ENCODE measurements around the gene POM121. TPM values are rescaled to one million over a fixed set of nuclear protein-coding genes. Genes with fewer than 3 reads are reported as not detected.

POM121 gene
- total and polyA plus RNA-seq, 2 experiments from 2014 or later = 24.5 to 39.8 TPM

- no peak for TF ChIP-seq ZNF462 (CRISPR knock-in tag; IDR thresholded peaks at IDR 0.05)
These were observed 536 bp upstream of the POM121 start (continued) for GRCh38 chr7:72924386-72924732.

DNA sequence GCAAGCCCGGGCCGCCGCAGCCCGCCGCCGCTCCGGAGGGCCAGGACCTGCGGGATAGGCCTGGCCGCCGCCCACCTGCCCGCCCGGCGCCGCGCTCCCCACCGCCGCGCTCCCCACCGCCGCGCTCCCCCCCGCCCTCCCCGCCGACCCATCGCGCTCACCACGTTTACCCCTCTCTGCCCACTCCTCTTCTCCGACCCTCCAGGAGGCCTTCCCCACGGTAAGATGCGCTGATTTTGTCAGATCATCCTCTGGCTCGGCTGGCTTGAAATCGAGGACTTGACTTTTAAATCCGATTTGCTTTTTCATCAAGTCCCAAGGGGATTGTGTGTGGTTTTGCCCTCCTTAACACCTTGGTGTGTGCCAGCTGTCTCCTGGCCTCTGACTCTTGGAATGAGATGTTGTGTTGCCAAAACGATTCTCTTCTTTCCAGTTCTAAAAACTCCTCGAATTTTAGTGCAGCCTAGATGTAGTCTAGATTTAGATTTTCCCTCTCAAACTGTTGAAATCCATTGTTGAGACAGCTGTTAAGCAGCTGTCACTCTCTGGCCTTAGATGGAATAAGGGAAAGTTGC lies 738 bp downstream of the POM121 start:
- no peaks in the 10 kb centered on the region for H3K27me3 ChIP-seq (ENCODE audit: insufficient read depth)
- H3K4me1 ChIP-seq (ENCODE audit: insufficient read depth) = no peaks in the 10 kb centered on the region; the same call in none of the 2 replicates
- peak overlapping the region; percentile 88 for H3K27ac Mint-ChIP-seq
- H3K4me3 ChIP-seq = peak overlapping the region; percentile 92
- peaks cover 42% of the 10 kb centered on the region for H3K79me2 ChIP-seq (replicated peaks; ENCODE audit: insufficient read depth)
- H3K9me3 Mint-ChIP-seq = no peaks in the 10 kb centered on the region; the same call in 2 of the 3 replicates
- peak overlapping the region; percentile 99 for H3K4me3 Mint-ChIP-seq
- H2AFZ ChIP-seq = no peak overlapping the region
- DNase-seq (ENCODE audit: low spot score) (no peak), ATAC-seq (peak; percentile 53; the same call in 2 of the 3 replicates)
- peak overlapping the region; percentile 90 for H3K4me2 ChIP-seq
- H3K9me2 ChIP-seq (ENCODE audit: insufficient read depth) = no peaks in the 10 kb centered on the region
- H3F3A ChIP-seq (replicated peaks; ENCODE audit: low read depth) = peaks cover 16% of the 10 kb centered on the region; the same call in 1 of the 2 replicates
- peaks cover 9% of the 10 kb centered on the region; the same call in 1 of the 2 replicates for H4K20me1 ChIP-seq (replicated peaks; ENCODE audit: insufficient read depth)
- H3K4me1 Mint-ChIP-seq = peaks cover 6% of the 10 kb centered on the region
- peaks cover 8% of the 10 kb centered on the region for H3K27me3 Mint-ChIP-seq (ENCODE audit: insufficient read depth, low read depth, poor library complexity)
- H3K36me3 ChIP-seq (ENCODE audit: insufficient read depth) = peaks cover 36% of the 10 kb centered on the region
- H3K27ac ChIP-seq (ENCODE audit: low read depth) = 0 out of 2 replicates have a peak overlapping the region, but pooled peaks have one; percentile 39
- H3K36me3 Mint-ChIP-seq (ENCODE audit: low read depth) = peaks cover 51% of the 10 kb centered on the region
- TF ChIP-seq ZNF462 (CRISPR knock-in tag; IDR thresholded peaks at IDR 0.05) (no peak), JUNB (IDR thresholded peaks at IDR 0.05; ENCODE audit: unreplicated experiment) (no peak), STAT1 (IDR thresholded peaks at IDR 0.05; ENCODE audit: unreplicated experiment) (no peak), ETS1 (IDR thresholded peaks at IDR 0.05) (no peak), CREB1 (CRISPR knock-in tag; IDR thresholded peaks at IDR 0.05; ENCODE audit: low read depth) (no peak), EZH2phosphoT487 (IDR thresholded peaks at IDR 0.05; ENCODE audit: unreplicated experiment) (no peak), ZNF331 (CRISPR knock-in tag; IDR thresholded peaks at IDR 0.05; ENCODE audit: low read depth) (no peak), POLR2AphosphoS5 (IDR thresholded peaks at IDR 0.05; ENCODE audit: low read depth) (no peak)
